ENCODE measurements around the gene HSDL2. TPM values are rescaled to one million over a fixed set of nuclear protein-coding genes. Genes with fewer than 3 reads are reported as not detected.
"Not testable (repeated sequence)": the region's sequence is repeated elsewhere in the genome, so short reads cannot be mapped to it uniquely, and the experiment has no call there.

HSDL2 gene
- total RNA-seq, 8 experiments from 2014 or later: 17.3 to 58.8 (median 30.7) TPM

- 53 to 100% (median 87%) methylated on average over 1 to 5 of the region's 5 CpGs; no CpG with 5 or more reads in 1 of the 10 experiments for WGBS, 10 experiments
- H3K27ac ChIP-seq: no peak overlapping the region
- H3K4me1 ChIP-seq (replicated peaks in 1 of 2): peaks cover 6 to 9% of the 10 kb centered on the region in 2 donors
- H3K4me3 ChIP-seq: no peak overlapping the region
- in situ Hi-C loops (cut with MboI; ENCODE audit: low pct_unique_long_range_greater_than_20kb in 2 of 9, low sequenced_read_pairs in 9 of 9, unreplicated experiment in 9 of 9): loop anchor here in 1 of 9 experiments (10.0 kb wide), 1 partner anchor 60 kb away; no protein-coding TSS in a partner anchor
- no peak for ATAC-seq (replicated peaks in 6 of 8)
Observed at GRCh38 chr9:112384690-112385089, 4.8 kb downstream of the HSDL2 start.

GRCh38 chr9:112387115-112387514 is 7.2 kb downstream of the HSDL2 start:
- no peak for ATAC-seq (replicated peaks in 6 of 8)
- in situ Hi-C loops (cut with MboI; ENCODE audit: low pct_unique_long_range_greater_than_20kb in 2 of 9, low sequenced_read_pairs in 9 of 9, unreplicated experiment in 9 of 9): loop anchor here in 1 of 9 experiments (10.0 kb wide), 1 partner anchor 58 kb away; no protein-coding TSS in a partner anchor
- WGBS, 10 experiments: 80 to 100% (median 100%) methylated on average over 1 to 3 of the region's 3 CpGs; no CpG with 5 or more reads in 3 of the 10 experiments
- H3K4me3 ChIP-seq: no peak overlapping the region
- H3K4me1 ChIP-seq (replicated peaks in 1 of 2): peaks cover 6 to 9% of the 10 kb centered on the region in 2 donors
- H3K27ac ChIP-seq: no peak overlapping the region

GRCh38 chr9:112389897-112390296 is 10.0 kb downstream of the HSDL2 start:
- WGBS, 10 experiments: 97 to 100% (median 98%) methylated on average over 3 of the region's 3 CpGs; no CpG with 5 or more reads in 4 of the 10 experiments
- not testable (repeated sequence) for H3K4me3 ChIP-seq; H3K27ac ChIP-seq; H3K4me1 ChIP-seq (replicated peaks in 1 of 2); ATAC-seq (replicated peaks in 6 of 8)
- in situ Hi-C loops (cut with MboI; ENCODE audit: low pct_unique_long_range_greater_than_20kb in 2 of 9, low sequenced_read_pairs in 9 of 9, unreplicated experiment in 9 of 9): loop anchor here in 1 of 9 experiments (10.0 kb wide), 1 partner anchor 55 kb away; no protein-coding TSS in a partner anchor

GRCh38 chr9:112391936-112392560 is 12.1 kb downstream of the HSDL2 start:
- ATAC-seq (replicated peaks in 6 of 8); in situ Hi-C loops (cut with MboI; ENCODE audit: low pct_unique_long_range_greater_than_20kb in 2 of 9, low sequenced_read_pairs in 9 of 9, unreplicated experiment in 9 of 9); H3K4me1 ChIP-seq (replicated peaks in 1 of 2); H3K27ac ChIP-seq; H3K4me3 ChIP-seq: not testable (repeated sequence)
- 80 to 100% (median 97%) methylated on average over 1 to 3 of the region's 4 CpGs; no CpG with 5 or more reads in 2 of the 10 experiments for WGBS, 10 experiments

GRCh38 chr9:112393146-112393545 is 13.2 kb downstream of the HSDL2 start:
- ATAC-seq (replicated peaks in 6 of 8); H3K27ac ChIP-seq; H3K4me1 ChIP-seq (replicated peaks in 1 of 2); in situ Hi-C loops (cut with MboI; ENCODE audit: low pct_unique_long_range_greater_than_20kb in 2 of 9, low sequenced_read_pairs in 9 of 9, unreplicated experiment in 9 of 9); H3K4me3 ChIP-seq: not testable (repeated sequence)
- 80 to 100% (median 90%) methylated on average over 1 to 5 of the region's 5 CpGs; no CpG with 5 or more reads in 2 of the 10 experiments for WGBS, 10 experiments

GRCh38 chr9:112396416-112396815 is 16.5 kb downstream of the HSDL2 start:
- no peak overlapping the region for H3K27ac ChIP-seq
- no peak overlapping the region for H3K4me3 ChIP-seq
- ATAC-seq (replicated peaks in 6 of 8): no peak
- 78 to 100% (median 98%) methylated on average over 1 to 6 of the region's 6 CpGs; no CpG with 5 or more reads in 1 of the 10 experiments for WGBS, 10 experiments
- H3K4me1 ChIP-seq (replicated peaks in 1 of 2): no peaks in the 10 kb centered on the region
- in situ Hi-C loops (cut with MboI; ENCODE audit: low pct_unique_long_range_greater_than_20kb in 2 of 9, low sequenced_read_pairs in 9 of 9, unreplicated experiment in 9 of 9): no loop called here

- no peak overlapping the region for H3K27ac ChIP-seq
- WGBS, 10 experiments: 93 to 100% (median 98%) methylated on average over 1 to 9 of the region's 9 CpGs; no CpG with 5 or more reads in 2 of the 10 experiments
- no peaks in the 10 kb centered on the region for H3K4me1 ChIP-seq (replicated peaks in 1 of 2)
- ATAC-seq (replicated peaks in 6 of 8): no peak
- H3K4me3 ChIP-seq: no peak overlapping the region
- in situ Hi-C loops (cut with MboI; ENCODE audit: low pct_unique_long_range_greater_than_20kb in 2 of 9, low sequenced_read_pairs in 9 of 9, unreplicated experiment in 9 of 9): no loop called here
Observed at GRCh38 chr9:112396872-112397271, 17.0 kb downstream of the HSDL2 start.

- Histone ChIP-seq H3K4me3 (no peak overlapping the region), H3K4me1 (replicated peaks in 1 of 2) (no peaks in the 10 kb centered on the region), H3K27ac (no peak overlapping the region)
- in situ Hi-C loops (cut with MboI; ENCODE audit: low pct_unique_long_range_greater_than_20kb in 2 of 9, low sequenced_read_pairs in 9 of 9, unreplicated experiment in 9 of 9): no loop called here
- no peak for ATAC-seq (replicated peaks in 6 of 8)
- WGBS, 10 experiments: 40 to 100% (median 75%) methylated on average over 1 to 4 of the region's 6 CpGs
Observed at GRCh38 chr9:112401175-112401815, 21.4 kb downstream of the HSDL2 start.

GRCh38 chr9:112403614-112404201 is 23.8 kb downstream of the HSDL2 start:
- Histone ChIP-seq H3K4me3 (no peak overlapping the region), H3K4me1 (replicated peaks in 1 of 2) (no peaks in the 10 kb centered on the region), H3K27ac (no peak overlapping the region)
- in situ Hi-C loops (cut with MboI; ENCODE audit: low pct_unique_long_range_greater_than_20kb in 2 of 9, low sequenced_read_pairs in 9 of 9, unreplicated experiment in 9 of 9): no loop called here
- 67 to 100% (median 93%) methylated on average over 1 to 4 of the region's 4 CpGs for WGBS, 10 experiments
- no peak for ATAC-seq (replicated peaks in 6 of 8)

GRCh38 chr9:112404508-112404932 is 24.6 kb downstream of the HSDL2 start:
- ATAC-seq (replicated peaks in 6 of 8): peak in 2 of 8 experiments; percentile 31 to 94

GRCh38 chr9:112408275-112408674 is 28.4 kb downstream of the HSDL2 start:
- Histone ChIP-seq H3K4me1 (replicated peaks in 1 of 2) (no peaks in the 10 kb centered on the region), H3K27ac (no peak overlapping the region), H3K4me3 (no peak overlapping the region)
- 81 to 100% (median 89%) methylated on average over 1 to 3 of the region's 3 CpGs for WGBS, 10 experiments
- no peak for ATAC-seq (replicated peaks in 6 of 8)
- in situ Hi-C loops (cut with MboI; ENCODE audit: low pct_unique_long_range_greater_than_20kb in 2 of 9, low sequenced_read_pairs in 9 of 9, unreplicated experiment in 9 of 9): no loop called here

More at GRCh38 chr9:112404508-112404932, 24.6 kb downstream of the HSDL2 start:
- H3K27ac ChIP-seq: no peak overlapping the region
- H3K4me3 ChIP-seq: no peak overlapping the region
- WGBS, 10 experiments: 29 to 100% (median 90%) methylated on average over 1 to 3 of the region's 3 CpGs
- in situ Hi-C loops (cut with MboI; ENCODE audit: low pct_unique_long_range_greater_than_20kb in 2 of 9, low sequenced_read_pairs in 9 of 9, unreplicated experiment in 9 of 9): no loop called here
- H3K4me1 ChIP-seq (replicated peaks in 1 of 2): no peaks in the 10 kb centered on the region

- ATAC-seq (replicated peaks in 6 of 8): no peak
- in situ Hi-C loops (cut with MboI; ENCODE audit: low pct_unique_long_range_greater_than_20kb in 2 of 9, low sequenced_read_pairs in 9 of 9, unreplicated experiment in 9 of 9): no loop called here
- Histone ChIP-seq H3K4me1 (replicated peaks in 1 of 2) (no peaks in the 10 kb centered on the region), H3K4me3 (no peak overlapping the region), H3K27ac (no peak overlapping the region)
- WGBS, 10 experiments: 92 to 100% (median 94%) methylated on average over 2 to 4 of the region's 4 CpGs; no CpG with 5 or more reads in 1 of the 10 experiments
Observed at GRCh38 chr9:112408819-112409218, 28.9 kb downstream of the HSDL2 start.

- WGBS, 10 experiments: 73 to 100% (median 86%) methylated on average over 1 to 4 of the region's 4 CpGs; no CpG with 5 or more reads in 2 of the 10 experiments
Observed at GRCh38 chr9:112409758-112410157, 29.9 kb downstream of the HSDL2 start.

More at GRCh38 chr9:112409758-112410157, 29.9 kb downstream of the HSDL2 start:
- ATAC-seq (replicated peaks in 6 of 8): no peak
- Histone ChIP-seq H3K4me1 (replicated peaks in 1 of 2) (no peaks in the 10 kb centered on the region), H3K4me3 (no peak overlapping the region), H3K27ac (no peak overlapping the region)
- in situ Hi-C loops (cut with MboI; ENCODE audit: low pct_unique_long_range_greater_than_20kb in 2 of 9, low sequenced_read_pairs in 9 of 9, unreplicated experiment in 9 of 9): no loop called here

Measured in motor neuron (in vitro differentiated cells).